ENCODE measurements around the gene CMTM8.

DNA sequence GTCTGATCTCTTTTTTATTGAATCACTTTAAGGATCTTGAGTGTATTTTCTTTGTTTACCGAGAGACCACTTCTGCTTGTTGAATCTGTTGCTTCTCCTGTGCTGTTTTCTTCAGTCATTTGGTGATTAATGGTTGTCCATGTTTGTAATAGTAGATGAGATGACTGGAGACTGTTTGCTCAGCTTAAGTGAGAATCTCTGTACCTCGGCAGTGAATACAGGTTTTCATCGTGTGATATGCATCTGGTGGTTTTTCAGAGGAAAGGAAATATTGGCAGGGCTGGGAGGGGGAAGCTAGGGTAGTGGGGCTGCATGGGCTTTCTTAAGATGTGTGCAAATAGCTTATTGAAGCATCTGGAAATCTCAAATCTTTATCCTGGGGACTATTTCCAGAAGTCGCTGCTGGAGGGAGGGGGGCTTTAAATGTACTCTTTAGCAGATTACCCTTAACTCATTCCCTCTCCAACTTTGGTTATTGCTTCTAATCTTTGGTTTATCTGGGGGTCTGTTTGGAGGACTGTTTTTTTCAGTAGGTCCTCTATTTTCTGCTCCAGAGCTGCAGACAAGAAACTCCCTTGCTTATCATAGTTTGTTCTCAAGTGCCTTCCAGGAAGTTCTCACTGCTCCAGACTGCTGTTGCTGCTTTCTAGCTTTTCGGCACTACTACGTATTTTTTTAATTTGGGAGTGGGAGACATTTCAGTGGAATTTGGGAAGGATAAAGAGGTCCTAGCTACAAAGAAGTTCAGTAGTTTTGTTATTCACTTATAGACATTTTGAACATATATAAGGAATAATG, 19.4 kb downstream of the CMTM8 start:
- no peak for TF ChIP-seq CTCF (IDR thresholded peaks at IDR 0.05; ENCODE audit: borderline replicate concordance, extremely low read depth, low read length, poor library complexity, severe bottlenecking)
- no peak for TF ChIP-seq EZH2 (IDR thresholded peaks at IDR 0.05; ENCODE audit: borderline replicate concordance, low read depth, low read length, severe bottlenecking)
